PC-9 (cell line): Measurements from ENCODE around the gene FSIP1. TPM values are rescaled to one million over a fixed set of nuclear protein-coding genes. Genes with fewer than 3 reads are reported as not detected.

Source experiments
- BruUV-seq: library from RNA; stranded (reverse); fragments of 400-500 nt; replicated peaks from 2 replicates; lab custom pipeline; 2021; lab: Mats Ljungman, UMichigan
- CTCF ChIA-PET: fragments of 300-600 bp; sonication (Branson Sonifier 250); formaldehyde crosslinking; loops from one replicate; lab custom pipeline; 2022; ENCODE audit warnings: antibody characterized with exemption; lab: Charles Lee
- POLR2A ChIA-PET: fragments of 300-600 bp; sonication (Branson Sonifier 250); formaldehyde crosslinking; loops from one replicate; lab custom pipeline; 2022; ENCODE audit warnings: antibody characterized with exemption; ENCODE audit not compliant: unreplicated experiment; lab: Charles Lee
- DNase-seq, 2 experiments: peaks; one replicate each; pipeline versions ENCODE4 v3.0.0 to v3.0.0-alpha.2; 2015 to 2022; ENCODE audit warnings: mixed read lengths in 1 of 2
- H2AFZ ChIP-seq: fragments of 200-600 bp; sonication (generic); 2 replicates; pipeline ENCODE4 v1.8.1; 2017; ENCODE audit warnings: antibody characterized with exemption
- H3F3A ChIP-seq: fragments of 200-600 bp; sonication (generic); 2 replicates; pipeline ENCODE4 v1.8.1; 2017; ENCODE audit warnings: antibody characterized with exemption, mild to moderate bottlenecking, low read depth; ENCODE audit not compliant: insufficient read depth
- H3K27ac ChIP-seq: fragments of 200-600 bp; sonication (generic); 2 replicates; pipeline ENCODE4 v1.6.1; 2016; ENCODE audit warnings: mixed run types
- H3K27me3 ChIP-seq: fragments of 200-600 bp; sonication (generic); 2 replicates; pipeline ENCODE4 v1.6.1; 2016; ENCODE audit warnings: low read depth, mixed run types; ENCODE audit not compliant: insufficient read depth
- H3K36me3 ChIP-seq: fragments of 200-600 bp; sonication (generic); 2 replicates; pipeline ENCODE4 v1.6.1; 2016; ENCODE audit warnings: low read depth, mixed run types
- H3K4me1 ChIP-seq: fragments of 200-600 bp; sonication (generic); replicated peaks from 2 replicates; pipeline ENCODE4 v1.6.1; 2016; ENCODE audit warnings: mixed run types; ENCODE audit not compliant: insufficient read depth
- H3K4me2 ChIP-seq: fragments of 200-600 bp; sonication (generic); 2 replicates; pipeline ENCODE4 v1.6.1; 2017; ENCODE audit warnings: mixed run types
- H3K4me3 ChIP-seq: fragments of 200-600 bp; sonication (generic); 2 replicates; pipeline ENCODE4 v1.6.1; 2016; ENCODE audit warnings: mixed run types
- H3K79me2 ChIP-seq: fragments of 200-600 bp; sonication (generic); 2 replicates; pipeline ENCODE4 v1.6.1; 2017; ENCODE audit warnings: low read depth, mixed run types
- H3K9me2 ChIP-seq: fragments of 200-600 bp; sonication (generic); 2 replicates; pipeline ENCODE4 v1.8.1; 2017; ENCODE audit warnings: mild to moderate bottlenecking; ENCODE audit not compliant: insufficient read depth
- H3K9me3 ChIP-seq: fragments of 200-600 bp; sonication (generic); 2 replicates; pipeline ENCODE4 v1.8.1; 2016; ENCODE audit warnings: low read depth; ENCODE audit not compliant: insufficient read depth
- H4K20me1 ChIP-seq: fragments of 200-600 bp; sonication (generic); 2 replicates; pipeline ENCODE4 v1.8.1; 2017; ENCODE audit not compliant: insufficient read depth
- EZH2 ChIP-seq: fragments of 200-600 bp; sonication (generic); IDR thresholded peaks from 2 replicates; pipeline ENCODE4 v1.8.0; 2017; ENCODE audit warnings: antibody characterized with exemption, low read depth
- intact Hi-C: fragments of 100-400 bp; cut with micrococcal nuclease; formaldehyde crosslinking; loops from one replicate; pipeline ENCODE4 v1.10.0; 2022; ENCODE audit not compliant: unreplicated experiment
- total RNA-seq: library from RNA; stranded (reverse); gene quantifications from 2 replicates; pipeline ENCODE4 v1.2.3, GENCODE V29; 2021
- TF ChIP-seq, protein P1 (sequence below): fragments of 200-600 bp; sonication (generic); conservative IDR thresholded peaks from 2 replicates; pipeline ENCODE4 v1.6.1; 2017; ENCODE audit warnings: mixed run types, antibody characterized with exemption, mild to moderate bottlenecking, moderate library complexity

The FSIP1 gene
- total RNA-seq, 1 experiment from 2014 or later: 1.2 TPM

- intact Hi-C loops: no loop called here
- DNase-seq: no peak
- Histone ChIP-seq H3K4me2 (no peak overlapping the region), H3K27me3 (no peaks in the 10 kb centered on the region), H2AFZ (no peak overlapping the region), H3K9me3 (no peaks in the 10 kb centered on the region), H3K4me3 (no peak overlapping the region), H3K4me1 (peaks cover 12% of the 10 kb centered on the region), H3K36me3 (no peaks in the 10 kb centered on the region), H4K20me1 (no peaks in the 10 kb centered on the region), H3K9me2 (no peaks in the 10 kb centered on the region), H3F3A (peaks cover 4% of the 10 kb centered on the region; the same call in 1 of the 2 replicates), H3K27ac (no peak overlapping the region), H3K79me2 (no peaks in the 10 kb centered on the region)
- POLR2A ChIA-PET: interaction anchor here (0.6 kb wide), 1 partner anchor 34 kb away, joined by 6 read pairs; no protein-coding TSS in a partner anchor
- TF ChIP-seq, protein P1, sequence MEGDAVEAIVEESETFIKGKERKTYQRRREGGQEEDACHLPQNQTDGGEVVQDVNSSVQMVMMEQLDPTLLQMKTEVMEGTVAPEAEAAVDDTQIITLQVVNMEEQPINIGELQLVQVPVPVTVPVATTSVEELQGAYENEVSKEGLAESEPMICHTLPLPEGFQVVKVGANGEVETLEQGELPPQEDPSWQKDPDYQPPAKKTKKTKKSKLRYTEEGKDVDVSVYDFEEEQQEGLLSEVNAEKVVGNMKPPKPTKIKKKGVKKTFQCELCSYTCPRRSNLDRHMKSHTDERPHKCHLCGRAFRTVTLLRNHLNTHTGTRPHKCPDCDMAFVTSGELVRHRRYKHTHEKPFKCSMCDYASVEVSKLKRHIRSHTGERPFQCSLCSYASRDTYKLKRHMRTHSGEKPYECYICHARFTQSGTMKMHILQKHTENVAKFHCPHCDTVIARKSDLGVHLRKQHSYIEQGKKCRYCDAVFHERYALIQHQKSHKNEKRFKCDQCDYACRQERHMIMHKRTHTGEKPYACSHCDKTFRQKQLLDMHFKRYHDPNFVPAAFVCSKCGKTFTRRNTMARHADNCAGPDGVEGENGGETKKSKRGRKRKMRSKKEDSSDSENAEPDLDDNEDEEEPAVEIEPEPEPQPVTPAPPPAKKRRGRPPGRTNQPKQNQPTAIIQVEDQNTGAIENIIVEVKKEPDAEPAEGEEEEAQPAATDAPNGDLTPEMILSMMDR: no peak
- no peak for TF ChIP-seq EZH2
- BruUV-seq: no TSS peak
- CTCF ChIA-PET: no interaction called here
Observed at GRCh38 chr15:39623529-39623931, 159.1 kb downstream of the FSIP1 start.

GRCh38 chr15:39622660-39623516 lies 159.8 kb downstream of the FSIP1 start:
- no peak overlapping the region for H3K4me3 ChIP-seq
- H3K79me2 ChIP-seq: no peaks in the 10 kb centered on the region
- ChIA-PET CTCF (no interaction called here), POLR2A (interaction anchor here (0.6 kb wide), 1 partner anchor 34 kb away, joined by 6 read pairs; no protein-coding TSS in a partner anchor)
- no peak overlapping the region for H3K27ac ChIP-seq
- H3K4me1 ChIP-seq: peaks cover 12% of the 10 kb centered on the region
- DNase-seq: no peak
- TF ChIP-seq, protein P1: no peak
- TF ChIP-seq EZH2: no peak
- no peaks in the 10 kb centered on the region for H3K36me3 ChIP-seq
- BruUV-seq: no TSS peak
- peaks cover 4% of the 10 kb centered on the region; the same call in 1 of the 2 replicates for H3F3A ChIP-seq
- no peak overlapping the region for H3K4me2 ChIP-seq
- H3K27me3 ChIP-seq: no peaks in the 10 kb centered on the region
- no peaks in the 10 kb centered on the region for H3K9me3 ChIP-seq
- no peaks in the 10 kb centered on the region for H4K20me1 ChIP-seq
- intact Hi-C loops: no loop called here
- H3K9me2 ChIP-seq: no peaks in the 10 kb centered on the region
- no peak overlapping the region for H2AFZ ChIP-seq

- H3F3A ChIP-seq: peaks cover 4% of the 10 kb centered on the region; the same call in 1 of the 2 replicates
- H3K36me3 ChIP-seq: no peaks in the 10 kb centered on the region
- no peak for DNase-seq
- H3K9me3 ChIP-seq: no peaks in the 10 kb centered on the region
- H4K20me1 ChIP-seq: no peaks in the 10 kb centered on the region
- H2AFZ ChIP-seq: no peak overlapping the region
- H3K4me1 ChIP-seq: peaks cover 12% of the 10 kb centered on the region
- H3K4me2 ChIP-seq: no peak overlapping the region
- POLR2A ChIA-PET: no interaction called here
- H3K27ac ChIP-seq: no peak overlapping the region
- no TSS peak for BruUV-seq
- no peaks in the 10 kb centered on the region for H3K9me2 ChIP-seq
- TF ChIP-seq, protein P1: no peak
- no peak for TF ChIP-seq EZH2
- H3K79me2 ChIP-seq: no peaks in the 10 kb centered on the region
- H3K27me3 ChIP-seq: no peaks in the 10 kb centered on the region
- CTCF ChIA-PET: no interaction called here
- intact Hi-C loops: no loop called here
- H3K4me3 ChIP-seq: no peak overlapping the region
Observed at GRCh38 chr15:39621976-39622375, 160.7 kb downstream of the FSIP1 start.
